ENCODE measurements around the gene MCAT.
"Not testable (repeated sequence)": the region's sequence is repeated elsewhere in the genome, so short reads cannot be mapped to it uniquely, and the experiment has no call there.

GRCh38 chr22:43104950-43105349 lies 38.2 kb downstream of the MCAT start:
- not testable (repeated sequence) for TF ChIP-seq CTCF, POLR2A, POLR2AphosphoS5, EP300 (IDR thresholded peaks at IDR 0.05)

All from gastroesophageal sphincter (tissue), 3 donors.